SK-N-SH treated with all-trans-retinoic acid at 6 μM for 48 hours (cell line): Measurements from ENCODE around the gene ZFHX2.

Experiments
- BACH2 ChIP-seq: fragments of 250-450 bp; sonication (Bioruptor Pico); IDR thresholded peaks from 2 replicates; pipeline ENCODE4 v1.9.0; 2021; ENCODE audit warnings: mild to moderate bottlenecking, borderline replicate concordance
- CSDC2 ChIP-seq: fragments of 250-450 bp; sonication (Bioruptor Pico); IDR thresholded peaks from 2 replicates; pipeline ENCODE4 v1.5.0; 2020; ENCODE audit warnings: mild to moderate bottlenecking, moderate library complexity
- OSR1 ChIP-seq: fragments of 250-450 bp; sonication (Bioruptor Pico); IDR thresholded peaks from 2 replicates; pipeline ENCODE4 v1.8.0; 2022; ENCODE audit warnings: moderate library complexity, mild to moderate bottlenecking, inconsistent platforms
- TOX ChIP-seq: fragments of 250-450 bp; sonication (Bioruptor Pico); IDR thresholded peaks from 2 replicates; pipeline ENCODE4 v1.8.0; 2021; ENCODE audit warnings: mild to moderate bottlenecking, moderate library complexity, borderline replicate concordance
- ZFP3 ChIP-seq: fragments of 250-450 bp; sonication (Bioruptor Pico); IDR thresholded peaks from 2 replicates; pipeline ENCODE4 v1.5.0; 2020; ENCODE audit warnings: mild to moderate bottlenecking, moderate library complexity
- ZFP30 ChIP-seq: fragments of 450-650 bp; formaldehyde crosslinking; IDR thresholded peaks from 2 replicates; pipeline ENCODE4 v1.5.0; 2022; ENCODE audit warnings: mild to moderate bottlenecking, moderate library complexity
- TF ChIP-seq, protein P1 (sequence below): fragments of 250-450 bp; sonication (Bioruptor Pico); IDR thresholded peaks from 2 replicates; pipeline ENCODE4 v1.5.0; 2020; ENCODE audit warnings: mild to moderate bottlenecking, moderate library complexity

DNA sequence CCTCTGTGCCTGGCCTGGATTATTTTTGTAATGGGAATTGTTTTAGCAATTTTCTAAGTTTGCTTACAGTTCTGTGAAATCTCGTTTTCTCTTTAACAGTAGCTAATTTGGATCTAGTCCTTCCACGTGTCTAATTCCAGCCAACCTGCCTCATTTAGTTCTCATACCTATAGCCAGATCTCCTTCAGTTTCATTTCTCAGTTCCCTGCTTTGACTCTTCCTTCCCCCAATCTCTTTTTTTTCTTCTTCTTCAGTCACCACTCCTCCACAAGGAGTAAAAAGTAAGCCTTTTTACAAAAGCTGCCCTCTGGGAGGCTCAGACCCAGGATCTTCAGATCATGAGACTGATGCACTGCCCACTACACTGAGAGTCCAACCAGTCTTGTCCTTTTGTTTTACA lies 6.0 kb upstream of the ZFHX2 start:
- TF ChIP-seq ZFP3 (CRISPR knock-in tag) (no peak), CSDC2 (CRISPR knock-in tag) (no peak), TOX (CRISPR knock-in tag) (no peak), OSR1 (CRISPR knock-in tag) (no peak), BACH2 (CRISPR knock-in tag) (no peak), ZFP30 (CRISPR knock-in tag) (no peak)
- TF ChIP-seq, protein P1, sequence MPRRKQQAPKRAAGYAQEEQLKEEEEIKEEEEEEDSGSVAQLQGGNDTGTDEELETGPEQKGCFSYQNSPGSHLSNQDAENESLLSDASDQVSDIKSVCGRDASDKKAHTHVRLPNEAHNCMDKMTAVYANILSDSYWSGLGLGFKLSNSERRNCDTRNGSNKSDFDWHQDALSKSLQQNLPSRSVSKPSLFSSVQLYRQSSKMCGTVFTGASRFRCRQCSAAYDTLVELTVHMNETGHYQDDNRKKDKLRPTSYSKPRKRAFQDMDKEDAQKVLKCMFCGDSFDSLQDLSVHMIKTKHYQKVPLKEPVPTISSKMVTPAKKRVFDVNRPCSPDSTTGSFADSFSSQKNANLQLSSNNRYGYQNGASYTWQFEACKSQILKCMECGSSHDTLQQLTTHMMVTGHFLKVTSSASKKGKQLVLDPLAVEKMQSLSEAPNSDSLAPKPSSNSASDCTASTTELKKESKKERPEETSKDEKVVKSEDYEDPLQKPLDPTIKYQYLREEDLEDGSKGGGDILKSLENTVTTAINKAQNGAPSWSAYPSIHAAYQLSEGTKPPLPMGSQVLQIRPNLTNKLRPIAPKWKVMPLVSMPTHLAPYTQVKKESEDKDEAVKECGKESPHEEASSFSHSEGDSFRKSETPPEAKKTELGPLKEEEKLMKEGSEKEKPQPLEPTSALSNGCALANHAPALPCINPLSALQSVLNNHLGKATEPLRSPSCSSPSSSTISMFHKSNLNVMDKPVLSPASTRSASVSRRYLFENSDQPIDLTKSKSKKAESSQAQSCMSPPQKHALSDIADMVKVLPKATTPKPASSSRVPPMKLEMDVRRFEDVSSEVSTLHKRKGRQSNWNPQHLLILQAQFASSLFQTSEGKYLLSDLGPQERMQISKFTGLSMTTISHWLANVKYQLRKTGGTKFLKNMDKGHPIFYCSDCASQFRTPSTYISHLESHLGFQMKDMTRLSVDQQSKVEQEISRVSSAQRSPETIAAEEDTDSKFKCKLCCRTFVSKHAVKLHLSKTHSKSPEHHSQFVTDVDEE (CRISPR knock-in tag), result no peak
